Activated T-cell treated with anti-CD3 and anti-CD28 coated beads, Interleukin-2, amount 50 U/mL, for 48 hours (primary cell): Measurements from ENCODE around the gene TCF7L2.
"Not testable (repeated sequence)": the region's sequence is repeated elsewhere in the genome, so short reads cannot be mapped to it uniquely, and the experiment has no call there.

ENCODE experiments used
- DNase-seq, 2 experiments: peaks; one replicate each; pipeline ENCODE4 v3.0.0-alpha.2; 2020

The TCF7L2 gene

DNA sequence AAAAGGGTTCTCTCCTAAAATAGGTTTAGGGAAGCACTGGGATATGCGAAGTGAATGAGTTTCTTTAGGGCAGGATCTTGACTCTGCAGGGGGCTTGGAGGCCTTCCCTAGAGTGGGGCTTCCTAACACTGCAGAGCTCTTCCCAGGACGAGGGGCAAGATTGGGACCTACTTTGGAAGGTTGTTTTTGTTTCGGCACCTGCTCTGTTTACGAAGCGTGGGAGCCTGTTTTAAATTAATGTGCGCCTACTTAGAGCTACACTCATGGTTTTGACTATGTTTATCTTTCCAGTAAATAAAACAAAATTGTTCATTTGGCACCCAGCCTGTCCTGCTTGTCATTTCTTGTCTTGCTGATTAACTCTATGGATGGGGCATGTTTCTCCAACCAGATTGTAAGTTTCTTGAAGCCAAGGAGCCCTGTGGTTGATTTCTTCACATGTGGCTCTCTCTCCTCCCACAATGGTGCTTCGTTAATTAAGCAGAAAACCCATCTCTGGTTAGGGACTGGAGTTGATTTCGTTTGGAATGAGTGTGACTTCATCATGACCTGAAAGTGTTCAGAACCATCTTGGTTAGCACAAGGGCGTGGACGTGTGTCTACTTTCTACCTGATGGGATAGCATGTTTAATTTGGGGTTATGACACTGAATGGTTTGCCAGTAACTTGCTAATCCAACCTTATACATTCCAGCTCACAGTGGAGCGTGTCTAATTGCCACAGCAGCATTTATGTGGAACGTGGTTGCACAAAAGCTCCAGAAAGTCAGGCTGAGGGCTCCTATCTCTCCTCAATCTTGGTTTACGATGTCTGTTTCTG lies 98.1 kb downstream of the TCF7L2 start:
- DNase-seq, result no peak

DNA sequence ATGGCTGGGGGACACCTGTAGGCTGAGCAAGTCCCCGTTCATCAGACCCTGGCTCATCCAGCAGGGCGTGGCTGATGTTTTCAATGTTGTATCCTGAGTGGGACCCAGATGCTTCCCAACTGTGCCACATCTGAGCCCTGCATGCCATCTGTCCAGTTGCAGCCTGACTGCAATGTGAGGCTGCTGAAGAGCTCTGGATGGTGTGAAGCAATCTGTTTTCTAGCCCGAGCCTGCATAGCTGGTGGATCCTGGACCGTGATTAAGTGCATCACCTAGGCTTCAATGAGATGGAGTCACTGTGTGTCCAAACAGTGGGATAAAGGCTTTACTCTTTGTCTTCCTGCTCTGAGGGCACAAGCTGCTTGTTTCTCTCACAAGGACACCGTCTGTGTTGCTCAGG lies 99.8 kb downstream of the TCF7L2 start:
- DNase-seq, result no peak

DNA sequence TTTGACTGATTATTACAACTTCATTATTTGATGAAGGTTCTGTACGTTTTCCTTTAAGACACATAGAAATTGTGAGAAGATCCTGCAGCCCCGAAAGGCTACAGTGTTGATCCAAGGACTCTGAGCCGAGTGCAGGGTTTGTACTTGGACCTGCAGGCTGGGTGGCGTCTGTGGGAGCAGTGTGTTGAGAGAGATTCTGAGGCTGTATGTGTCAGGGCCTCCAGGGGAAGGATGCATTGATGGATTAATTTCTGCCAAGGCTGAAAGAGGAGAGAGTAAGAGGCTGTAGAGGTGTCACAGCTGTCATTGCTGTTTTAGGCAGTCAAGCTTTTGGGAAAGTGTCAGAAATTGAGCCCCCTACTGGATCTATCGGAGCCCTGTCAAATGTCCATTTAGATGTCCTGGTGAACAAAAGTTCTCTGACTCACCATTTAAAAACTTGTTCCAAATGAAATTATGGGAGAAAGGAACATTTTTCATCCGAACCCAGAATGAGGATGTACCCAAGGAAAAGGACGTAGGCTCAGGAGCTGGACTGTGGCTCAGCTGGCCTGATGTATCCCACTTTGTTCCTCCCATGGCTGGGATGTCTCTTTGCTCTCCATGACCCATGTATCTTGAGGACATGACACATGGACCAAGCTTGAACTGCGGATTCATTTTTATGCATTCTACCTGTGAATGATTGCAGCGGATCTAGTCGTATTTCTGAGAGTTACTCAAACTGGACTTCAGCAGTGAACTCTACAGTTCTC lies 102.2 kb downstream of the TCF7L2 start:
- no peak for DNase-seq

DNA sequence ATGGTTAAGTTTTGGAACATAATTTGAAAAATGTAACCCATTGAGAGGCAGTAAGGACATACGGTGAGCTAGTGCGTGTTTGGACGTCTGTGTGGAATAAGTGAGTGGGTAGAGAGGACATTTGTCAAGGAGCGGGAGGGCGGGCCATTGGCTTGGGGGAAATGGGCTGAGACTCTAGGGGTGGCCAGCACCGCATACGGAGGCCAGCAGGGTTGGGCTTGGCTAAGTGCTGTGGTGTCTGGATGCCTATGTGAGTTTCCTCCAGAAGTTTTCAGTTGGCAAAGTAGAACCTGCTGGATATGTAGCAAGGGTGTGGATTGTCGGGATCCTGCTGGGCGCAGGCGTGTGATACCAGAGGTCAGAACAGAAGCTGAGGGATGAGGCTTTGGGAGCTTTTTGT lies 103.0 kb downstream of the TCF7L2 start:
- DNase-seq, result no peak

DNA sequence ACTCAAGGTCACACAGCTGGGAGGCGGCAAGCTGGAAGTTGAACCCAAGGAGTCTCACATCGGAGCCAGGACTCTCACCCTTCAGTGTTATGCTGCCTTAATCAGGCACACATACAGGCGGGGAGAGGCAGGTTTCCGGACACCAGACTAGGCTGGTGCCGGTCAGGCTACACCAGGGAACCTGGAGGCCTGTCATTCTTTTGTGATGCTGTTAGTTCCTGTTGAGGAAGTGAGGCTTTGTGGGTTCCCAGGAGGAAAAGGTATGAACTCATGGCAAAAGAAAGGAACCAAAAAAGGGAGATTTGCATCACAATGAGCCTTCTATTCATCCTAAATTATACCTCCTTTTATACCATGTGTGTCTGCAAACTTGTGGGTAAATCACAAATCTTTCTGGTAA lies 103.8 kb downstream of the TCF7L2 start:
- DNase-seq, result no peak

DNA sequence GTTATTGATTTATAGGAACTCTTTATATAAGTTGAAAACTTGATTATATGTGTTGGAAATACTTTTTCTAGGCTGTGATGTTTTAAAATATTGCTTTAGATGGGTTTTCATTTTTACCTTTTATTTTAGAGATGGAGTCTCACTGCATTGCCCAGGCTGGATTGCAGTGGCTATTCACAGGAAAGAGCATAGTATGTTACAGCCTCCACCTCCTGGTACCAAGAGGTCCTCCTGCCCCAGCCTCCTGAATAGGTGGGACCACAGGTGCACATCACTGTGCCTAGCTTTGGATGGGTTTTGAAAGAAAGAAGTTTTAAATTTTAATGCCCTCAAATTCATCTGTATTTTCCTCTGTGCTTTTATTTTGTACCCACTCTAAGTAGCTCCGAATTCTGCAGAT lies 105.4 kb downstream of the TCF7L2 start:
- DNase-seq, result no peak

DNA sequence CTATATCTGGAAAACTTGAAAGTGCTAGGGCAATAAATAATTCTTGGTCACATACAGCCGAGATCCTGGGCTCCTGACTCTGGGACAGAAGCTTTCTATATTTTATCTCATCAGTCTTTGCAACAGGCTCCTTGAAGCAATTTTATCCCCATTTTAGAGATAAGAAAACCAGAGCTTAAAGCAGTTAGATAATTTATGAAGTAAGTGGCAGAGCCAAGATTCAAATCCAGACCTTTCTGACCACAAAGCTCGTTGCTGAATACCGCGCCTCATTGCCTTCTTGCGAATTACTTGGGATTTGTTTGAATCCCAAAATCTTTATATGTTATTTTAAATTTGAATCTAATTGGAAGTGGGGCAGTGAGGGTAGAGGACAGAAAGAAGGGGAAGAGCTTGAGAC lies 106.0 kb downstream of the TCF7L2 start:
- no peak for DNase-seq

DNA sequence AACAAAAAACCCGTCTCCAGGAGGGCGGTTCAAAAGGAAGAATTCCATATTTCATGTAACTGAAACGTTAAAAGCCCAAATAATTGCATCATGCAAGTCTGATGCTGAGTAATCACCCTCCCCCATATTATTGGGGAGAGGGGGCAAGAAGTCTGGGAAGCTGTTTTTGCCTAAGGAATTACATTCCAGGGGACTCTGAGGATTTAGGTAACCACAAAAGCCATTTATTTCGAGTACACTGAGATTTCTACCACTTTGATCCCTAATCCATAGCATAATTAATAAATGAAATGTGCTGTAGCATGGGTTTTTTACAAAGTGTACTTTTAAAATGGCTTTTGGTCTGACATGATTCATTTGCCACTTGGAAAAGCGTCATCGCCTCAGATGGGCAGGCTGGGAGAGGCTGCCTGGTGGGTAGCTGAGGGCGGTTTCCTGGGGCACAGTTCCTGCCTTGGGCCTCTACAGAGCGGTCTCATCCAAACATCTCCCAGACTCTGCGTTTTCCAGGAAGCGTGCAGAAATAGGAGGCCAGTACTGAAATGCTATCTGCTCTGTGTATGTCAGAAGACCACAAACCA lies 106.5 kb downstream of the TCF7L2 start:
- DNase-seq, result no peak

DNA sequence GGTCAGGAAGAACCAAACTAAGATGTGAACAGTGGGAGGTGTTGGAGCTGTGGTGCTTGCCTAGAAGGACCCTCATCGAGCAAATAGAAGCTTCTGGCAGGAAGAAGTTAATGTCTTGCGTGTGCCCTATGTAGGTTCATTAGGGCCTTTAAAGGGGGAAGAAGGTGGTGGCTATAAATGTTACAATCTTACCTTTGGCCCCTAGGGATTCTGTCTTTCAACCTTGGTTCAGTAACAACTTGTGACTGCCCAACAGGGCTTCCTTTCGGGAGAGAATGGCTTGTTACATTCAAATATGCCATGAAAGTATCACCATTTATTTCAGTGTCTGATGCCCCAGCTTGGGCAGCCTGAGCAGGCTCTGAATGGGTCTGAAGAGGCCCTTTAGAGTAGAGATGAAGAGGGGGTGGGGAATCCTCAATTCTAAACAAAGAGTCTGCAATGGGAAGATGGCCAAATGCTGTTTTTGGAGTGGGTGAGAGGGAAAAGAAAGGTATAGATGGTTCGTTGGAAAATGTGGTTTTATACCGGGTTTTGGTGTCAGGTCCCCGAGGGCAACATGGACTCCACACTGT lies 108.0 kb downstream of the TCF7L2 start:
- no peak for DNase-seq

DNA sequence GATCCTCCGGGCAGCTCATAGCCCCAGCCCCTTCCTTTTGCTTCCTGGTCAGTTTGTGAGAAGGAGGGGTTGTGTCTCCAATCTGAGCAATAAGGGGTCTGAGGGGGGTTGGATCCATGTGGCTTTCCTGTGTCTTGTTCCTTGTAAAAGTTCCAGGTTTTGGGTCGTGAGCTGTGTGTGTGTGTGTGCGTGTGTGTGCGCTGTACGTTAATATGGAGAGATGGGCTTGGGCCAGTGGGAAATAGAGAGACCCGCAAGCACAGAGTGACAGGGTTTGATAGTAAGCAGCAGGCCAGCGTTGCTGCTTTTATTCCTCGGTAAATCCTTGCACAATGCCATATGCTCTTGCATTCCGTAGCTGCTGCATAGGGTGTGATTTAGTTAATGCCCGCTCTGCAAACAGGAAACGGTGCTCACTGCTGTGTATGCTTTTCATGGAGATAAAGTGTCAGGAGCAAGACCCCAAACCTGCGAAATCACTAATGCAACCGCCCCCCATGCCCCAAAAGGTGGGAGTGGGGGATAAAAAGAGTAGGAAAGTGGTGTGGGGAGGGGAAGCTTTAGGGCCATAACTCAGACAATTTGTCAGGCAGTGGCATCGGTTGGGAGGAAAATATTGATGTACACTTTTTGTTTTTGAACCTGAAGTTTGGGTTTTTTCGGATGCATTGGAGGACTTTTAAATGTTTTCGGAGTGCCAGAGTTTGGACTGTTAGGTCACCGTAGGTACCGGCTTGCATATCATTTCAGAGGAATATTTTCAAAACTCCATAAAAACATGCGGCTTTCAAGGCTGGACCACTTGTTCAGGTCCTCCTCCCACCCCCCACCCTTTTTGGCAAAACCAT lies 108.7 kb downstream of the TCF7L2 start:
- no peak for DNase-seq

DNA sequence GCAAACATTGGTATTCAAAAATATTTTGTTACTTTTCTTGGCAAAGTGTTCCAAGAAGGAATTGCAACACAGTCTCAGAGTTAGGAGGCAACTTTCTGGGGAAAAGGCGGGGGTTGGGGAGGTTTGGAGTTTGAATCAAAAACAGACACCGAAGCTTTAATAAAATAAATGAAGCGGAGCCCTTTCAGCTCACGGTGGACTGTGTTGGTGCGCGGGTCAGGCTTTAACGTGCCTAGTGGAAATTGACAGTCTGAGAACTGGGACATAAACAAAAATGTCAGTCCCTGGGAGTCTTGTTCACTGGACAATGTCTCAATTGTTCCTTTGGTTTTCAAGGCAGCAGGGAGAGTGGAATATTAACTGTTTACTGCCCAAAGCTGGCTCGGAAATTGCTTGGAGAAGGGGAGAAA lies 109.3 kb downstream of the TCF7L2 start:
- no peak for DNase-seq

DNA sequence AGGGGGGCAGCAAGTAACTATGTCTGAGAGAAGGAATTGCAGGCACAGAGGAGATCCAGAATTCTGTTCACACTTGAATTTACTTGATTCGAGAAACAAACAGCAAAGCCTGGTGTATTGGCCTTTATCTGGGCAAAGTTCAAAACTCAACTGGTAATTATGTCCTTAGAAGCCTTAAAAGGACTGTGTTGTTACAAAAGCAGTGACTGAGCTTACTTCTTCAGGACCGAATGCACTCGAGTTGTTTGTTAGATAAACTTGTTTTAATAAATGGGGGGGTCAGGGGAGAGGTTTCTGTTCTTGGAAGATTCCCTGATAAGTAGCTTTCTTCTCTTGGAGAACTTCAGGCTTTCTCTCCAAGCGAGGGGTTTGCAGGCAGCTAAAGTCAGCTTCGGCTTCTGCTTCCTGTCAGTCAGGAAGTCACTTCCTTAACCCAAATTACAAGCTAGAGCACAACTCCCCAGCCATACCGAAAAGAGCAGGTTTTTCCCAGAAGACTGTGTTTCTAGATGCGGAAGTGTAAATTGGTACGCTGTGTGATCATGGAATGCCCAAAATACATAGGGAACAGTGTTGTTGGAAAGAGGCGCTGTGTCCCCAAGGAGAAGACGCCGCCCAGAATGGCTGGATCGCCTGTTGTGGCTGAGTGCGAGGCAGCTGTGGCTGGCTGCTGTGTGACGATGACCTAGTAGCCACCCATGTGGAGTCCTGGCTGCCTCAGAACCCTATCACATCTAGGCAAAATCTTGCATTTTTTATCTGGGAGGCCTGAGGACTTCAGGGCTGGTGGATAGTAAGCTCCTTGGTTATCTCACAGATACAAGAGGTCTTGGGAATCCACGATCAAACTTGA lies 110.4 kb downstream of the TCF7L2 start:
- no peak for DNase-seq

DNA sequence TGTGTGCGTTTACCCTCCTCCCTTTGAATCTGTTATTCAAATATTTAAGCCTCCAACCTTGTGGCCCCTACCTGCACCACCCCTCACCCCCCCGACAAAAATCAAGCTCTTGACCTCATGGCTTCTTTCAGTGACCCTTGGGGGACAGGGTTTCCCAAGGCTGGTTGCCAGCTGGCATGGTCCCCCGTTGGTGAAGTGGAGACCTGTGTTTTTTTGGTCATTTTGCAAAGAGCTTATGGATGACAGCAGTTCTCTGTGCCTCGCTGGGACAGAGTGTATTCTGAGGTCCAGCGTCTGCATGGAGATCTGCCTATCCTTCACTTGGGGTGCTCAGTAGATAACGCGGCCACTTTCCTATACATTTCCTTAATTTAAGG lies 111.0 kb downstream of the TCF7L2 start:
- DNase-seq, result no peak

DNA sequence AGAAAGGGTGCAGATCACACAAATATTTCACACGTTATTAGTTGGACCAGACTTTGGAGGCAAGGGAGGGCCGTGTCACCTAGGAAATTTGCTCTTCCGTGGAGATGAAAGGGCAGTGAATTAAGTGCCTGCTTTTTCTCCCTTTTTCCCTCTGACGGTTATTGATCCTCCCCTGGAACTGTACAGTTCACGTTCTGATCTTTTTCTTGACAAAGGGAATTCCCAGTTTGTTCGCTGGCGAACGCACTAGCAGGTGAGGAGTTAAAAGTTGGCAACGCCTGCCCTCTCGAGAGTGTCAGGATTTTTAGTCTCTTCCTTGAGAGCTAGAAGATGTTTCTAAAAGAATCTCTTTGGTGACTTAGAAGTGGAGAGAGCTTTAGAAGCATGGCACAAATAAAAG lies 111.5 kb downstream of the TCF7L2 start:
- no peak for DNase-seq

DNA sequence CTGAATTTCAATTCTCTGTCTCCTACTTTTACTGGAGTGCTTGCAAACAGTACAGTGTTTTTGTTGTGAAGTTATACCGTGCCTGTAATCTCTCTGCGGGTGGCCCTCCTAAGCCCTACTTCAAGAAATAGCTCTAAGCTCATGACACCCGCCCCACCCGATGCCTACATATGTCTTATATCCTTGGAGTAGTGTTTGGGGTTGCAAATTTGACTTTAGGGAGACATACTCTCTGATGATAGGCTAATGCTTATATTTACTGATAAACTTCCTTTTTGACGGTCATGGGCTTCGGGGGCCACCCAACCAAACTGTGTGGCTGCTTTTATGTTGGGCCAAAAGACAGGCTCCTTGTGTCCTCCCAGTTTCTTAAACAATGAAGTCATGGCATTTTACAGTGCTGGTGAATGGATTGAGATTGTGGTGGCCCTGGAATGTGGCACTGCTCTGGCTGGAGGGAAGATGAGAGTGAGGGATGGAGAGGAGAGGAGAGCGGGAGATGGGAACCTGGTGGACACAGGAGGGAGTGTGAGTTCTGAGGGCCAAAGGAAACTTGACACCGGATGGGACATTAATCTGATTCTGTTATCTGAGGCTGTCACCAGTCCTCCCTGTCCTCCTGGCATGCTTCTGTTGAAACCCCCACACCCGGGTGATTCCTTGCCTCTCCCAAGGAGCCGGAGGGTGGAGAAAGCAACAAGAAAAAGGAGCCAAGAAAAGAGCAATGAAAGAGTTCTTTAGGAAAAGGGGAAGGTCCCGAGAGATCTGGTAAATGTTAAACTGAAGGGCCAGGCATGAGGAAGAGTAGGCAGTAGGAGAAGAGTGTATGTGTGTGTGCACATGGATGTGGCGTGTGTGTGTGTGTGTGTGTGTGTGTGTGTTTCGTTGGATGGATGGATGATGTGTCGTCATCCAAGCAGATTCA lies 113.3 kb downstream of the TCF7L2 start:
- no peak for DNase-seq

DNA sequence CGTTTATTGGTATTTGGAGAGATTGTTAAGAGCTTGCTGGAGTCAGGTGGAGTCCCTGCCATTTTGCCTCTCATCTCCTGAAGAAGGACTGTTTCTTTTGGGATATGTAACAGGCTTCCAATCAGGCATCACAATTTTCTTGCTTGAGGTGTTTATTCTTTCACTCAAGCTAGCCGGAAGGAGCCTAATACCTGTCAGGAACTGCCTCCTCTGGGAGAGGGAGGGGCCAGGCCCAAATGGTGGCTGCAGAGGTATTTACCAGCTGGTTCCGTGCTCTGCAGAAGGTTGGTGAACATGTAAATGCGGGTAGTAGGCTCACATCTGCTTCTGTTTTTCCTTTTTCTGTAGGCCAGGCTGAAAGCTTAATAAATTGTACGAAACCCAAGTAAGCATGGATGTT lies 114.0 kb downstream of the TCF7L2 start:
- no peak for DNase-seq

DNA sequence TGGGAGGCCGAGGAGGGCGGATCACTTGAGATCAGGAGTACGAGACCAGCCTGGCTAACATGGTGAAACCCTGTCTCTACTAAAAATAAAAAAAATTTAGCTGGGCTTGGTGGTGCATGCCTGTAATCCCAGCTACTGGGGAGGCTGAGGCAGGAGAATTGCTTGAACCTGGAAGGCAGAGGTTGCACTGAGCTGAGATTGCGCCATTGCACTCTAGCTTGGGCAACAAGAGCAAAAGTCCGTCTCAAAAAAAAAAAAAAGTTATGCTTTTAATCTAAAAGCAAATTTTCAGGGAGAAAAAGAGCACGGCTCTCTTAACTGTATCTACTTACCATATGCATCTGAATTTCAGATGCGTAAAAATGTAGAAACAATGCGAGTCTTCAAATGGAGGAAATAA lies 116.1 kb downstream of the TCF7L2 start:
- not testable (repeated sequence) for DNase-seq

DNA sequence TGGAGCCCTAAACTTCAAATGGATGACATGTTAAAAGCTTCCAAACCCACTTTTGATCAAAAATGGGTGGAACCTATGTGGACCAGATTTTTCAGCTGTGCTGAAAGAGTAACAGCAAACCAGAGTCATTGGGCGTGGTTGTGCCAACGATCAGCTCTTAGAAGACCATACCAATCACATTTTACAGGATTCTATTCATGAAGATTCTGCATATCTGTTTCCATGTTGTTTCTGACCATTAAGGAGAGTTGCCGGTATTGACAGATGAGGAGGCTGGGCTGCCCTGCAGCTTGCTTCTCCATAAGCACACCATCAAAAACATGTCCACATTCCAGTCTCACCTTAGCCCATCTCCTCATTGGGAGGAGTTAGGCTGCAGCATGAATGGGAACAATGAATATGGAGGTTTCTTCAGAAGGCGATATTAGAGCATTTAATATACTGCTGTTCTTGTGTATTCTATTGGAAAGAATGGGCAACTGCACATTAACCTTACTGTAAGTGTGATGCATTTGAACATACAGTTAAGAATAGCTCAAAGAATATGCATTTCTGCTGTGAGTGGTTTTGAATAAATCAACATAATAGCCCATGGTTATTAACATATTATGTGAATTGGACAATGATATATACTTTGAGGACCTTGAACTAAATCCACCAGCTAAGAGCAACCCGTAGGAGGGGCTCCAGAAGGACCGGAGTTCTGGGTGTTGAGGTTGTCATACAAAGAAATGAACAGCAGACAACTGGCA lies 116.7 kb downstream of the TCF7L2 start:
- DNase-seq, result no peak

DNA sequence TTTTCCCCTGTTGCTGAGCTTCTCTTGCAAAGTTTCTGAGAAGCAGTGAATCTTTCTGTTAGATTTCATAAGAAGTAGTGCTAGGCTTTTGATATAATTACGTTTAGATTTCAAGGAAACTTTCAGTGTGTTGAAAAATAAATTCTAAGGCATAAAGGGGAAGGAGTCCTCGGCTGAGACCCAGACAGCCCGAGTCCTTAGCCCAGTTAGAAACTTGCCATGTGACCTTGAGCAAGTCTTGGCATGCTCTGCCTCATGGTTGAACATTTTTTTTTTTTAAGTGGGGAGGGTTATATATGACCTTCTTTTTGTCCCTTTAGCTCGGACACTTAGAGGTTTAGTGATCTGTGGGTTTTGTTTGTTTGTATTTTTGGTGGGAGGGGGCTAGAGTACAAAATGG lies 117.5 kb downstream of the TCF7L2 start:
- DNase-seq, result no peak
